Measurements from ENCODE around the gene ZNF329. TPM values are rescaled to one million over a fixed set of nuclear protein-coding genes. Genes with fewer than 3 reads are reported as not detected.

The ZNF329 gene
- total and polyA plus RNA-seq, 2 of the 13 experiments (the other 11 are each of a cell fraction or from before 2014, with no cell fraction given) = 3.8 to 9.6 TPM

GRCh38 chr19:58085348-58085875, 65.2 kb downstream of the ZNF329 start (continued):
- TF ChIP-seq, protein P1, sequence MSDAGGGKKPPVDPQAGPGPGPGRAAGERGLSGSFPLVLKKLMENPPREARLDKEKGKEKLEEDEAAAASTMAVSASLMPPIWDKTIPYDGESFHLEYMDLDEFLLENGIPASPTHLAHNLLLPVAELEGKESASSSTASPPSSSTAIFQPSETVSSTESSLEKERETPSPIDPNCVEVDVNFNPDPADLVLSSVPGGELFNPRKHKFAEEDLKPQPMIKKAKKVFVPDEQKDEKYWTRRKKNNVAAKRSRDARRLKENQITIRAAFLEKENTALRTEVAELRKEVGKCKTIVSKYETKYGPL (CRISPR knock-in tag; IDR thresholded peaks at IDR 0.05) = no peak
- TF ChIP-seq ZFP1 (CRISPR knock-in tag; IDR thresholded peaks at IDR 0.05) (no peak), HOXD1 (CRISPR knock-in tag; IDR thresholded peaks at IDR 0.05) (no peak), AHR (CRISPR knock-in tag; IDR thresholded peaks at IDR 0.05) (no peak), ZNF431 (CRISPR knock-in tag; IDR thresholded peaks at IDR 0.05; ENCODE audit: borderline replicate concordance, low read depth) (no peak), ZNF7 (CRISPR knock-in tag; IDR thresholded peaks at IDR 0.05) (no peak)

GRCh38 chr19:58084596-58085347, 65.8 kb downstream of the ZNF329 start:
- TF ChIP-seq RBM39 (IDR thresholded peaks at IDR 0.05; ENCODE audit: low read depth, low read length, poor library complexity, severe bottlenecking) (no peak), PPARG (CRISPR knock-in tag; conservative IDR thresholded peaks at IDR 0.05) (no peak), FOSL2 (CRISPR knock-in tag; IDR thresholded peaks at IDR 0.05) (no peak), NRL (CRISPR knock-in tag; IDR thresholded peaks at IDR 0.05; ENCODE audit: borderline replicate concordance) (no peak), DZIP1 (CRISPR knock-in tag; IDR thresholded peaks at IDR 0.05) (no peak)
- TF ChIP-seq, protein P2, sequence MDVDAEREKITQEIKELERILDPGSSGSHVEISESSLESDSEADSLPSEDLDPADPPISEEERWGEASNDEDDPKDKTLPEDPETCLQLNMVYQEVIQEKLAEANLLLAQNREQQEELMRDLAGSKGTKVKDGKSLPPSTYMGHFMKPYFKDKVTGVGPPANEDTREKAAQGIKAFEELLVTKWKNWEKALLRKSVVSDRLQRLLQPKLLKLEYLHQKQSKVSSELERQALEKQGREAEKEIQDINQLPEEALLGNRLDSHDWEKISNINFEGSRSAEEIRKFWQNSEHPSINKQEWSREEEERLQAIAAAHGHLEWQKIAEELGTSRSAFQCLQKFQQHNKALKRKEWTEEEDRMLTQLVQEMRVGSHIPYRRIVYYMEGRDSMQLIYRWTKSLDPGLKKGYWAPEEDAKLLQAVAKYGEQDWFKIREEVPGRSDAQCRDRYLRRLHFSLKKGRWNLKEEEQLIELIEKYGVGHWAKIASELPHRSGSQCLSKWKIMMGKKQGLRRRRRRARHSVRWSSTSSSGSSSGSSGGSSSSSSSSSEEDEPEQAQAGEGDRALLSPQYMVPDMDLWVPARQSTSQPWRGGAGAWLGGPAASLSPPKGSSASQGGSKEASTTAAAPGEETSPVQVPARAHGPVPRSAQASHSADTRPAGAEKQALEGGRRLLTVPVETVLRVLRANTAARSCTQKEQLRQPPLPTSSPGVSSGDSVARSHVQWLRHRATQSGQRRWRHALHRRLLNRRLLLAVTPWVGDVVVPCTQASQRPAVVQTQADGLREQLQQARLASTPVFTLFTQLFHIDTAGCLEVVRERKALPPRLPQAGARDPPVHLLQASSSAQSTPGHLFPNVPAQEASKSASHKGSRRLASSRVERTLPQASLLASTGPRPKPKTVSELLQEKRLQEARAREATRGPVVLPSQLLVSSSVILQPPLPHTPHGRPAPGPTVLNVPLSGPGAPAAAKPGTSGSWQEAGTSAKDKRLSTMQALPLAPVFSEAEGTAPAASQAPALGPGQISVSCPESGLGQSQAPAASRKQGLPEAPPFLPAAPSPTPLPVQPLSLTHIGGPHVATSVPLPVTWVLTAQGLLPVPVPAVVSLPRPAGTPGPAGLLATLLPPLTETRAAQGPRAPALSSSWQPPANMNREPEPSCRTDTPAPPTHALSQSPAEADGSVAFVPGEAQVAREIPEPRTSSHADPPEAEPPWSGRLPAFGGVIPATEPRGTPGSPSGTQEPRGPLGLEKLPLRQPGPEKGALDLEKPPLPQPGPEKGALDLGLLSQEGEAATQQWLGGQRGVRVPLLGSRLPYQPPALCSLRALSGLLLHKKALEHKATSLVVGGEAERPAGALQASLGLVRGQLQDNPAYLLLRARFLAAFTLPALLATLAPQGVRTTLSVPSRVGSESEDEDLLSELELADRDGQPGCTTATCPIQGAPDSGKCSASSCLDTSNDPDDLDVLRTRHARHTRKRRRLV (CRISPR knock-in tag; IDR thresholded peaks at IDR 0.05) = no peak
- no peaks in the 10 kb centered on the region for H3K36me3 ChIP-seq (replicated peaks in 1 of 2; ENCODE audit: control insufficient read depth in 1 of 2, insufficient read depth in 2 of 2, low read length in 2 of 2)
- DNase-seq (ENCODE audit: low spot score) (no peak), FAIRE-seq (no peak), ATAC-seq (no peak)
- H3K4me1 ChIP-seq (ENCODE audit: insufficient read depth, low read length) = no peaks in the 10 kb centered on the region
- ChIA-PET POLR2A (no interaction called here), CTCF (ENCODE audit: low intra/inter-chr PET ratio, low total read pairs) (no interaction called here)
- H4K20me1 ChIP-seq (ENCODE audit: insufficient read depth, low read length) = no peaks in the 10 kb centered on the region
- no peaks in the 10 kb centered on the region for H3K79me2 ChIP-seq (ENCODE audit: insufficient read depth, low read length)
- in situ Hi-C loops (cut with HindIII; ENCODE audit: extremely low pct_ligation_motif_present, low pct_unique_long_range_greater_than_20kb) (no loop called here), intact Hi-C loops (cut with micrococcal nuclease; ENCODE audit: unreplicated experiment) (no loop called here)
- H2AFZ ChIP-seq (ENCODE audit: low read length) = no peak overlapping the region
- H3K4me2 ChIP-seq (ENCODE audit: low read depth, low read length) = no peak overlapping the region
- no peaks in the 10 kb centered on the region for H3K27me3 ChIP-seq (ENCODE audit: control insufficient read depth in 1 of 2, insufficient read depth in 2 of 2, low read length in 2 of 2)
- WGBS (ENCODE audit: low lambda C conversion rate) = 84% methylated on average over 15 of the region's 69 CpGs
- no TSS peak for BruUV-seq (replicated peaks)
- peaks cover 88% of the 10 kb centered on the region for H3K9me3 ChIP-seq (ENCODE audit: low read length)
- no peak overlapping the region for H3K9ac ChIP-seq (ENCODE audit: insufficient read depth, low read depth, low read length)
- H3K27ac ChIP-seq (ENCODE audit: extremely low read length, insufficient read depth, low read length) = no peak overlapping the region
- no peak overlapping the region for H3K4me3 ChIP-seq (replicated peaks in 1 of 3; ENCODE audit: insufficient read depth in 1 of 3, low read depth in 2 of 3, low read length in 3 of 3)
